Measurements from ENCODE around the gene HOXD4.

The HOXD4 gene

GRCh38 chr2:176158855-176159662 lies 7.7 kb downstream of the HOXD4 start:
- TF ChIP-seq EZH2phosphoT487 (IDR thresholded peaks at IDR 0.05; ENCODE audit: borderline replicate concordance, low read length) = no peak
- TF ChIP-seq, protein P1, sequence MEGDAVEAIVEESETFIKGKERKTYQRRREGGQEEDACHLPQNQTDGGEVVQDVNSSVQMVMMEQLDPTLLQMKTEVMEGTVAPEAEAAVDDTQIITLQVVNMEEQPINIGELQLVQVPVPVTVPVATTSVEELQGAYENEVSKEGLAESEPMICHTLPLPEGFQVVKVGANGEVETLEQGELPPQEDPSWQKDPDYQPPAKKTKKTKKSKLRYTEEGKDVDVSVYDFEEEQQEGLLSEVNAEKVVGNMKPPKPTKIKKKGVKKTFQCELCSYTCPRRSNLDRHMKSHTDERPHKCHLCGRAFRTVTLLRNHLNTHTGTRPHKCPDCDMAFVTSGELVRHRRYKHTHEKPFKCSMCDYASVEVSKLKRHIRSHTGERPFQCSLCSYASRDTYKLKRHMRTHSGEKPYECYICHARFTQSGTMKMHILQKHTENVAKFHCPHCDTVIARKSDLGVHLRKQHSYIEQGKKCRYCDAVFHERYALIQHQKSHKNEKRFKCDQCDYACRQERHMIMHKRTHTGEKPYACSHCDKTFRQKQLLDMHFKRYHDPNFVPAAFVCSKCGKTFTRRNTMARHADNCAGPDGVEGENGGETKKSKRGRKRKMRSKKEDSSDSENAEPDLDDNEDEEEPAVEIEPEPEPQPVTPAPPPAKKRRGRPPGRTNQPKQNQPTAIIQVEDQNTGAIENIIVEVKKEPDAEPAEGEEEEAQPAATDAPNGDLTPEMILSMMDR (IDR thresholded peaks at IDR 0.05; ENCODE audit: low read depth, low read length, poor library complexity, severe bottlenecking) = no peak
- Histone ChIP-seq H3K9me2 (replicated peaks; ENCODE audit: control insufficient read depth, low read length) (no peaks in the 10 kb centered on the region), H3K36me3 (ENCODE audit: control insufficient read depth, low read length) (no peaks in the 10 kb centered on the region), H3K4me3 (ENCODE audit: low read length) (no peak overlapping the region), H4K20me1 (ENCODE audit: control insufficient read depth, insufficient read depth, low read depth, low read length) (no peaks in the 10 kb centered on the region), H3F3A (ENCODE audit: control insufficient read depth, insufficient read depth) (no peaks in the 10 kb centered on the region), H3K27me3 (ENCODE audit: control insufficient read depth, low read length) (no peaks in the 10 kb centered on the region), H3K79me2 (ENCODE audit: control insufficient read depth, low read length) (no peaks in the 10 kb centered on the region), H3K4me2 (ENCODE audit: low read length) (no peak overlapping the region), H3K4me1 (ENCODE audit: control insufficient read depth, low read length) (no peaks in the 10 kb centered on the region), H3K27ac (ENCODE audit: low read depth, low read length) (no peak overlapping the region), H3K9me3 (ENCODE audit: control insufficient read depth, insufficient read depth, low read length) (no peaks in the 10 kb centered on the region; the same call in 1 of the 2 replicates)

- Histone ChIP-seq H3K9me3 (ENCODE audit: control insufficient read depth, insufficient read depth, low read length) (no peaks in the 10 kb centered on the region; the same call in 1 of the 2 replicates), H3K36me3 (ENCODE audit: control insufficient read depth, low read length) (no peaks in the 10 kb centered on the region), H3K27me3 (ENCODE audit: control insufficient read depth, low read length) (no peaks in the 10 kb centered on the region), H3F3A (ENCODE audit: control insufficient read depth, insufficient read depth) (no peaks in the 10 kb centered on the region), H3K9me2 (replicated peaks; ENCODE audit: control insufficient read depth, low read length) (no peaks in the 10 kb centered on the region), H3K79me2 (ENCODE audit: control insufficient read depth, low read length) (no peaks in the 10 kb centered on the region), H3K4me1 (ENCODE audit: control insufficient read depth, low read length) (no peaks in the 10 kb centered on the region), H3K4me3 (ENCODE audit: low read length) (no peak overlapping the region), H3K27ac (ENCODE audit: low read depth, low read length) (no peak overlapping the region), H4K20me1 (ENCODE audit: control insufficient read depth, insufficient read depth, low read depth, low read length) (no peaks in the 10 kb centered on the region), H3K4me2 (ENCODE audit: low read length) (no peak overlapping the region)
- TF ChIP-seq, protein P1 (IDR thresholded peaks at IDR 0.05; ENCODE audit: low read depth, low read length, poor library complexity, severe bottlenecking) = no peak
- TF ChIP-seq EZH2phosphoT487 (IDR thresholded peaks at IDR 0.05; ENCODE audit: borderline replicate concordance, low read length) = no peak
Observed at GRCh38 chr2:176159663-176160250, 8.4 kb downstream of the HOXD4 start.

GRCh38 chr2:176160251-176160985 lies 9.1 kb downstream of the HOXD4 start:
- H3K4me2 ChIP-seq (ENCODE audit: low read length) = no peak overlapping the region
- no peaks in the 10 kb centered on the region for H3K27me3 ChIP-seq (ENCODE audit: control insufficient read depth, low read length)

More at GRCh38 chr2:176160251-176160985, 9.1 kb downstream of the HOXD4 start:
- H4K20me1 ChIP-seq (ENCODE audit: control insufficient read depth, insufficient read depth, low read depth, low read length) = no peaks in the 10 kb centered on the region
- H3K9me3 ChIP-seq (ENCODE audit: control insufficient read depth, insufficient read depth, low read length) = no peaks in the 10 kb centered on the region; the same call in 1 of the 2 replicates
- no peaks in the 10 kb centered on the region for H3F3A ChIP-seq (ENCODE audit: control insufficient read depth, insufficient read depth)
- no peaks in the 10 kb centered on the region for H3K4me1 ChIP-seq (ENCODE audit: control insufficient read depth, low read length)
- no peak for TF ChIP-seq EZH2phosphoT487 (IDR thresholded peaks at IDR 0.05; ENCODE audit: borderline replicate concordance, low read length)
- TF ChIP-seq, protein P1 (IDR thresholded peaks at IDR 0.05; ENCODE audit: low read depth, low read length, poor library complexity, severe bottlenecking) = no peak
- H3K27ac ChIP-seq (ENCODE audit: low read depth, low read length) = no peak overlapping the region
- no peaks in the 10 kb centered on the region for H3K9me2 ChIP-seq (replicated peaks; ENCODE audit: control insufficient read depth, low read length)
- H3K4me3 ChIP-seq (ENCODE audit: low read length) = no peak overlapping the region
- no peaks in the 10 kb centered on the region for H3K79me2 ChIP-seq (ENCODE audit: control insufficient read depth, low read length)
- H3K36me3 ChIP-seq (ENCODE audit: control insufficient read depth, low read length) = no peaks in the 10 kb centered on the region
